H1 (cell line): Measurements from ENCODE around the gene KHDRBS2. TPM values are rescaled to one million over a fixed set of nuclear protein-coding genes. Genes with fewer than 3 reads are reported as not detected.
A peak's percentile ranks its signal among the peaks of the same experiment; 100 is the strongest.

Source experiments
- CTCF ChIA-PET: fragments of 300-600 bp; sonication (Branson Sonifier 250); formaldehyde crosslinking; loops from one replicate; lab custom pipeline; 2021; ENCODE audit not compliant: partially characterized antibody; lab: Charles Lee
- POLR2A ChIA-PET: fragments of 300-600 bp; sonication (Branson Sonifier 250); formaldehyde crosslinking; loops from one replicate; lab custom pipeline; 2021; ENCODE audit warnings: inconsistent platforms; ENCODE audit not compliant: partially characterized antibody; lab: Charles Lee
- DNase-seq, 2 experiments: peaks; one replicate each; pipeline versions ENCODE4 v3.0.0 to v3.0.0-alpha.2; 2010 to 2022; ENCODE audit warnings: low spot score in 2 of 2, low read depth in 1 of 2, mixed read lengths in 1 of 2
- FAIRE-seq: peaks from 2 replicates; lab custom pipeline; 2011; peaks lifted over from hg19 to GRCh38; lab: Jason Lieb, UNC
- H2AFZ ChIP-seq: 2 replicates; pipeline ENCODE4 v1.8.1; 2012; ENCODE audit warnings: low read length, inconsistent platforms
- H2AK5ac ChIP-seq: 2 replicates; pipeline ENCODE4 v1.6.1; 2013; ENCODE audit warnings: low read depth, low read length
- H2BK120ac ChIP-seq: replicated peaks from 2 replicates; pipeline ENCODE3; 2013; ENCODE audit warnings: low read depth, low read length, inconsistent platforms
- H2BK12ac ChIP-seq: 2 replicates; pipeline ENCODE4 v1.6.1; 2013; ENCODE audit warnings: low read depth, low read length
- H2BK15ac ChIP-seq: 2 replicates; pipeline ENCODE4 v1.6.1; 2013; ENCODE audit warnings: low read length
- H2BK20ac ChIP-seq: 2 replicates; pipeline ENCODE4 v1.6.1; 2013; ENCODE audit warnings: low read length
- H2BK5ac ChIP-seq: 2 replicates; pipeline ENCODE4 v1.6.1; 2013; ENCODE audit warnings: low read depth, low read length
- H3K14ac ChIP-seq: 2 replicates; pipeline ENCODE4 v1.6.1; 2013; ENCODE audit warnings: inconsistent platforms; ENCODE audit not compliant: insufficient read length
- H3K18ac ChIP-seq: 2 replicates; pipeline ENCODE4 v1.6.1; 2013; ENCODE audit warnings: low read length; ENCODE audit errors: extremely low read depth
- H3K23ac ChIP-seq: 2 replicates; pipeline ENCODE4 v1.6.1; 2013; ENCODE audit warnings: inconsistent platforms; ENCODE audit not compliant: insufficient read length
- H3K23me2 ChIP-seq: 2 replicates; pipeline ENCODE4 v1.6.1; 2013; ENCODE audit warnings: low read depth, low read length
- H3K27ac ChIP-seq: 2 replicates; pipeline ENCODE4 v1.6.1; 2011; ENCODE audit warnings: low read depth, low read length, inconsistent platforms
- H3K27me3 ChIP-seq, 4 experiments: replicated peaks in 1 of 4; 1 replicate in 1 of 4; 2 replicates in 3 of 4; pipeline versions ENCODE4 v1.6.1 to v1.8.1; 2011 to 2013; ENCODE audit warnings: low read length in 3 of 4, mild to moderate bottlenecking in 3 of 4, inconsistent platforms in 2 of 4, mixed read lengths in 2 of 4, moderate library complexity in 1 of 4; ENCODE audit not compliant: control insufficient read depth in 3 of 4, insufficient read depth in 3 of 4; ENCODE audit errors: extremely low read depth in 1 of 4
- H3K36me3 ChIP-seq, 4 experiments: 2 replicates each; pipeline versions ENCODE4 v1.6.1 to v1.8.1; 2011 to 2013; ENCODE audit warnings: mild to moderate bottlenecking in 4 of 4, low read length in 3 of 4, moderate library complexity in 2 of 4, control low read depth in 1 of 4, inconsistent platforms in 1 of 4; ENCODE audit not compliant: insufficient read depth in 4 of 4, control insufficient read depth in 2 of 4
- H3K4ac ChIP-seq: replicated peaks from 2 replicates; pipeline ENCODE3; 2013; ENCODE audit warnings: low read length, low read depth, mixed read lengths, inconsistent platforms; ENCODE audit not compliant: insufficient read length
- H3K4me1 ChIP-seq, 4 experiments: replicated peaks in 1 of 4; 1 replicate in 1 of 4; 2 replicates in 3 of 4; pipeline versions ENCODE4 v1.6.1 to v1.8.1; 2011 to 2013; ENCODE audit warnings: low read length in 3 of 4, inconsistent platforms in 2 of 4, mixed read lengths in 1 of 4; ENCODE audit not compliant: insufficient read depth in 4 of 4, control insufficient read depth in 3 of 4
- H3K4me2 ChIP-seq, 2 experiments: 2 replicates each; pipeline versions ENCODE4 v1.6.1 to v1.8.1; 2011 to 2013; ENCODE audit warnings: low read depth in 2 of 2, low read length in 2 of 2, control low read depth in 1 of 2, inconsistent platforms in 1 of 2, mild to moderate bottlenecking in 1 of 2; ENCODE audit not compliant: insufficient read depth in 1 of 2
- H3K4me3 ChIP-seq, 4 experiments: fragments of 200-600, 300-600 bp in 1 of 4; sonication (generic), shearing (Covaris generic), sonication (Bioruptor Twin) in 1 of 4; 2 replicates each; pipeline versions ENCODE4 v1.5.1 to v1.8.1; 2011 to 2016; ENCODE audit warnings: low read length in 4 of 4, low read depth in 3 of 4, control low read depth in 2 of 4, inconsistent platforms in 2 of 4, mild to moderate bottlenecking in 2 of 4, mixed read lengths in 1 of 4, moderate library complexity in 1 of 4; ENCODE audit not compliant: insufficient read depth in 2 of 4; ENCODE audit errors: extremely low read depth in 1 of 4
- H3K56ac ChIP-seq: replicated peaks from 2 replicates; pipeline ENCODE3; 2013; ENCODE audit warnings: low read depth, mild to moderate bottlenecking, mixed read lengths, low read length, inconsistent platforms; ENCODE audit not compliant: insufficient read length
- H3K79me1 ChIP-seq: 2 replicates; pipeline ENCODE4 v1.6.1; 2013; ENCODE audit warnings: low read depth, low read length, control low read depth
- H3K79me2 ChIP-seq, 2 experiments: 2 replicates each; pipeline versions ENCODE4 v1.6.1 to v1.8.1; 2012 to 2013; ENCODE audit warnings: low read length in 2 of 2, mild to moderate bottlenecking in 2 of 2, inconsistent platforms in 1 of 2; ENCODE audit not compliant: insufficient read depth in 2 of 2, control insufficient read depth in 1 of 2
- H3K9ac ChIP-seq, 4 experiments: replicated peaks in 1 of 4; 1 replicate in 1 of 4; 2 replicates in 3 of 4; pipeline versions ENCODE4 v1.6.1 to v1.8.1; 2011 to 2013; ENCODE audit warnings: low read depth in 3 of 4, low read length in 3 of 4, control low read depth in 2 of 4, mild to moderate bottlenecking in 2 of 4, moderate library complexity in 2 of 4, inconsistent platforms in 1 of 4; ENCODE audit errors: extremely low read depth in 1 of 4
- H3K9me3 ChIP-seq, 2 experiments: 2 replicates each; pipeline versions ENCODE4 v1.6.1 to v1.8.1; 2012 to 2013; ENCODE audit warnings: mild to moderate bottlenecking in 2 of 2, moderate library complexity in 2 of 2, control low read depth in 1 of 2, inconsistent platforms in 1 of 2, low read depth in 1 of 2, low read length in 1 of 2, mixed read lengths in 1 of 2; ENCODE audit not compliant: insufficient read depth in 2 of 2
- H4K20me1 ChIP-seq, 2 experiments: replicated peaks in 1 of 2; 2 replicates each; pipeline versions ENCODE3 to v1.8.1; 2011 to 2013; ENCODE audit warnings: inconsistent platforms in 2 of 2, low read length in 2 of 2, mild to moderate bottlenecking in 1 of 2; ENCODE audit not compliant: insufficient read depth in 2 of 2, control insufficient read depth in 1 of 2
- H4K5ac ChIP-seq: 2 replicates; pipeline ENCODE4 v1.6.1; 2013; ENCODE audit warnings: low read length, low read depth, mixed read lengths, inconsistent platforms; ENCODE audit not compliant: insufficient read length
- H4K8ac ChIP-seq: 2 replicates; pipeline ENCODE4 v1.8.0; 2013; ENCODE audit warnings: mild to moderate bottlenecking, moderate library complexity, low read length, inconsistent platforms; ENCODE audit not compliant: insufficient read depth; ENCODE audit errors: extremely low read depth
- H4K91ac ChIP-seq: replicated peaks from 2 replicates; pipeline ENCODE3; 2013; ENCODE audit warnings: low read length, mixed read lengths, inconsistent platforms; ENCODE audit not compliant: insufficient read length
- CTCF ChIP-seq, 3 experiments: IDR thresholded peaks; 1 replicate in 2 of 3; 2 replicates in 1 of 3; pipeline versions ENCODE4 v1.5.1 to v1.6.1; 2011; ENCODE audit warnings: low read length in 3 of 3, mild to moderate bottlenecking in 3 of 3, inconsistent platforms in 2 of 3, low read depth in 1 of 3, moderate library complexity in 1 of 3; ENCODE audit not compliant: insufficient read depth in 1 of 3; ENCODE audit errors: control extremely low read depth in 1 of 3
- HDAC2 ChIP-seq, 2 experiments: fragments of 300-600 bp in 1 of 2; sonication (generic) in 1 of 2; IDR thresholded peaks; 2 replicates each; pipeline ENCODE4 v1.6.1; 2011 to 2012; ENCODE audit warnings: low read depth in 2 of 2, low read length in 2 of 2, mild to moderate bottlenecking in 2 of 2, moderate library complexity in 2 of 2, borderline replicate concordance in 1 of 2, inconsistent platforms in 1 of 2
- RAD21 ChIP-seq, 2 experiments: IDR thresholded peaks in 1 of 2; conservative IDR thresholded peaks in 1 of 2; 2 replicates each; pipeline ENCODE4 v1.6.1; 2011; ENCODE audit warnings: low read depth in 2 of 2, low read length in 2 of 2, improper control_type of control experiment in 1 of 2, inconsistent platforms in 1 of 2, mild to moderate bottlenecking in 1 of 2, moderate library complexity in 1 of 2
- SIX5 ChIP-seq: IDR thresholded peaks from 2 replicates; pipeline ENCODE4 v1.6.1; 2011; ENCODE audit warnings: mild to moderate bottlenecking, low read depth, low read length
- WGBS, 2 experiments: shearing (Covaris generic) in 1 of 2; methylation state at CpG; one replicate each; pipeline versions ENCODE4 v1.1.6 to v1.1.7; 2013 to 2015; ENCODE audit warnings: low lambda C conversion rate in 2 of 2, mixed read lengths in 2 of 2, inconsistent platforms in 1 of 2, low coverage in 1 of 2, missing lambda C conversion rate in 1 of 2; ENCODE audit not compliant: insufficient replicate concordance in 2 of 2, insufficient coverage in 1 of 2, insufficient read length in 1 of 2; ENCODE audit errors: extremely low coverage in 1 of 2, missing lambda C conversion rate in 1 of 2; 5-methylcytosine and 5-hydroxymethylcytosine counted together
- polyA plus RNA-seq, 7 experiments: library from polyadenylated mRNA; depleted of rRNA in 3 of 7; stranded (reverse) in 5 of 7; unstranded in 2 of 7; fragments of >200 nt in 5 of 7; fragments of 200-250 nt in 2 of 7; gene quantifications; 1 replicate in 5 of 7; 2 replicates in 1 of 7; 4 replicates in 1 of 7; pipeline versions ENCODE4 v1.2.1 to v1.2.3, GENCODE V29; 2011 to 2013; ENCODE audit warnings: missing spikeins in 2 of 7, mixed read lengths in 2 of 7
- total RNA-seq: library from RNA; stranded (reverse); fragmentation: NEBNext Ultra II Directional; extraction: Animal tissue kit (Norgen Biotek cat#: 25700); gene quantifications from 2 replicates; pipeline ENCODE4 v1.2.1, GENCODE V29; 2021

The KHDRBS2 gene
- total and polyA plus RNA-seq, 2 of the 8 experiments (the other 6 are each of a cell fraction or from before 2014, with no cell fraction given): 5.2 to 7.7 TPM

- Histone ChIP-seq H3K27me3 (no peaks in the 10 kb centered on the region), H2BK20ac (no peak overlapping the region), H2BK15ac (no peak overlapping the region), H3K4me3 (no peak overlapping the region), H3K14ac (no peak overlapping the region), H3K36me3 (no peaks in the 10 kb centered on the region), H3K23ac (no peak overlapping the region), H3K56ac (no peak overlapping the region), H4K91ac (no peak overlapping the region), H2AFZ (no peak overlapping the region), H3K23me2 (no peaks in the 10 kb centered on the region), H3K4me2 (no peak overlapping the region), H4K8ac (no peak overlapping the region), H3K9me3 (0 out of 4 replicates have a peak, but pooled peaks cover 0 to 3% of the 10 kb centered on the region in 2 experiments), H4K5ac (no peak overlapping the region), H4K20me1 (no peaks in the 10 kb centered on the region), H2BK5ac (no peak overlapping the region), H3K79me1 (no peaks in the 10 kb centered on the region), H3K18ac (no peak overlapping the region), H3K79me2 (no peaks in the 10 kb centered on the region), H2BK12ac (no peak overlapping the region), H3K4me1 (no peaks in the 10 kb centered on the region), H2BK120ac (no peak overlapping the region), H3K9ac (no peak overlapping the region), H2AK5ac (no peak overlapping the region), H3K27ac (no peak overlapping the region), H3K4ac (no peak overlapping the region)
- TF ChIP-seq SIX5: no peak
- peak in 2 of 3 experiments; percentile 37 to 46; a peak in 2 of 4 replicates for TF ChIP-seq CTCF (IDR thresholded peaks at IDR 0.05; ENCODE audit: control extremely low read depth in 1 of 3, insufficient read depth in 1 of 3, low read depth in 1 of 3, low read length in 3 of 3)
- no peak for TF ChIP-seq HDAC2 (IDR thresholded peaks at IDR 0.05; ENCODE audit: borderline replicate concordance in 1 of 2, low read depth in 2 of 2, low read length in 2 of 2)
- peak; percentile 72 to 73 for TF ChIP-seq RAD21 (IDR thresholded peaks at IDR 0.05 in 1 of 2, conservative IDR thresholded peaks at IDR 0.05 in 1 of 2; ENCODE audit: low read depth in 2 of 2, low read length in 2 of 2)
- 41% methylated on average over 1 of the region's 1 CpG; no CpG with 5 or more reads in 1 of the 2 experiments for WGBS, 2 experiments
- FAIRE-seq (peak; percentile 83), DNase-seq (no peak)
- ChIA-PET POLR2A (no interaction called here), CTCF (interaction anchor here (0.7 to 1.4 kb wide), 21 partner anchors 8 to 1463 kb away, joined by 3 to 16 read pairs (median 3); no protein-coding TSS in a partner anchor)
These were observed 476.9 kb downstream of the KHDRBS2 start for GRCh38 chr6:61809004-61809595.
